Posterior vena cava (tissue), 2 donors: ENCODE results near the gene SMARCAL1. TPM values are rescaled to one million over a fixed set of nuclear protein-coding genes. Genes with fewer than 3 reads are reported as not detected.
A peak's percentile ranks its signal among the peaks of the same experiment; 100 is the strongest.

Source experiments
- DNase-seq: peaks from one replicate; pipeline ENCODE4 v3.0.0-alpha.2; 2020; ENCODE audit warnings: low spot score
- intact Hi-C, 2 donors: fragments of 100-400 bp; cut with DNase I; formaldehyde crosslinking; loops; one replicate each; pipeline versions ENCODE4 v1.14.1 to v1.14.2; 2022 to 2023
- total RNA-seq, 2 donors: library from RNA; stranded (reverse); fragmentation: NEBNext Ultra II Directional; extraction: Animal tissue kit (Norgen Biotek cat#: 25700); gene quantifications; one replicate each; pipeline ENCODE4 v1.2.1, GENCODE V29; 2021
- donor health status: DM: yes; HTN: yes; CAD: no.
- donor health status: DM: yes; HTN: yes; CAD: no.

Gene SMARCAL1
- total RNA-seq, 2 donors from 2014 or later, result 13.6 to 14.5 TPM

GRCh38 chr2:216493334-216493685 is 81.0 kb downstream of the SMARCAL1 start:
- intact Hi-C loops, result no loop called here
- no peak for DNase-seq

- intact Hi-C loops, result no loop called here
- no peak for DNase-seq
Observed at GRCh38 chr2:216495656-216496055, 83.4 kb downstream of the SMARCAL1 start.

- intact Hi-C loops, result no loop called here
- no peak for DNase-seq
Observed at GRCh38 chr2:216497382-216498069, 85.2 kb downstream of the SMARCAL1 start.

GRCh38 chr2:216498070-216498378 is 85.7 kb downstream of the SMARCAL1 start:
- DNase-seq, result no peak
- intact Hi-C loops, result no loop called here

GRCh38 chr2:216498379-216499352 is 86.4 kb downstream of the SMARCAL1 start, which contains the start of gene RPL37A:
Gene RPL37A (plus strand): TSS chr2:216498844. CDS start chr2:216498875, 31 bp downstream.
- DNase-seq, result peak; percentile 98
- intact Hi-C loops, result no loop called here

- no peak for DNase-seq
- intact Hi-C loops, result no loop called here
Observed at GRCh38 chr2:216499641-216500218, 87.4 kb downstream of the SMARCAL1 start.

GRCh38 chr2:216500572-216500971 is 88.3 kb downstream of the SMARCAL1 start:
- no peak for DNase-seq
- intact Hi-C loops, result no loop called here

GRCh38 chr2:216501854-216502253 is 89.6 kb downstream of the SMARCAL1 start:
- no peak for DNase-seq
- intact Hi-C loops, result no loop called here

- intact Hi-C loops, result no loop called here
- DNase-seq, result no peak
Observed at GRCh38 chr2:216502381-216503158, 90.3 kb downstream of the SMARCAL1 start.

GRCh38 chr2:216503159-216503629 is 90.9 kb downstream of the SMARCAL1 start:
- DNase-seq, result no peak
- intact Hi-C loops, result no loop called here

- intact Hi-C loops, result no loop called here
- DNase-seq, result no peak
Observed at GRCh38 chr2:216503697-216504375, 91.6 kb downstream of the SMARCAL1 start.

- no peak for DNase-seq
- intact Hi-C loops, result no loop called here
Observed at GRCh38 chr2:216504376-216504762, 92.1 kb downstream of the SMARCAL1 start.

GRCh38 chr2:216505133-216506106 is 93.1 kb downstream of the SMARCAL1 start:
- intact Hi-C loops, result no loop called here

GRCh38 chr2:216507220-216508160 is 95.2 kb downstream of the SMARCAL1 start:
- intact Hi-C loops, result no loop called here
- no peak for DNase-seq

More at GRCh38 chr2:216505133-216506106, 93.1 kb downstream of the SMARCAL1 start:
- no peak for DNase-seq

- DNase-seq, result no peak
- intact Hi-C loops, result no loop called here
Observed at GRCh38 chr2:216508229-216508628, 95.9 kb downstream of the SMARCAL1 start.

GRCh38 chr2:216516730-216517350 is 104.6 kb downstream of the SMARCAL1 start:
- intact Hi-C loops, result no loop called here
- DNase-seq, result no peak
